Mesenchymal stem cell (in vitro differentiated cells and primary cell): ENCODE results near the gene PAN3.
"Not testable (repeated sequence)": the region's sequence is repeated elsewhere in the genome, so short reads cannot be mapped to it uniquely, and the experiment has no call there.

Experiments
- DNase-seq: peaks from one replicate; pipeline ENCODE4 v3.0.0-alpha.2; 2013
- H2AFZ ChIP-seq: one replicate; pipeline ENCODE4 v1.6.1; 2013; ENCODE audit warnings: low read depth, mild to moderate bottlenecking, control low read depth, inconsistent platforms, low read length, moderate library complexity
- H2AK5ac ChIP-seq: 2 replicates; pipeline ENCODE4 v1.6.1; 2013; ENCODE audit warnings: low read length, moderate library complexity, mild to moderate bottlenecking, inconsistent platforms; ENCODE audit not compliant: severe bottlenecking
- H2BK120ac ChIP-seq: one replicate; pipeline ENCODE4 v1.6.1; 2013; ENCODE audit warnings: low read depth, mild to moderate bottlenecking, inconsistent platforms, low read length, moderate library complexity
- H2BK12ac ChIP-seq, 2 experiments: one replicate each; pipeline ENCODE4 v1.6.1; 2013; ENCODE audit warnings: inconsistent platforms in 2 of 2, low read length in 2 of 2, mild to moderate bottlenecking in 2 of 2, moderate library complexity in 2 of 2, control low read depth in 1 of 2
- H2BK15ac ChIP-seq: one replicate; pipeline ENCODE4 v1.6.1; 2013; ENCODE audit warnings: mild to moderate bottlenecking, low read depth, inconsistent platforms; ENCODE audit not compliant: poor library complexity, severe bottlenecking
- H2BK5ac ChIP-seq: 2 replicates; pipeline ENCODE4 v1.6.1; 2013; ENCODE audit warnings: low read depth, mild to moderate bottlenecking, low read length, control low read depth, inconsistent platforms; ENCODE audit not compliant: poor library complexity, severe bottlenecking
- H3K14ac ChIP-seq, 2 experiments: one replicate each; pipeline ENCODE4 v1.6.1; 2013; ENCODE audit warnings: inconsistent platforms in 2 of 2, low read length in 2 of 2, control low read depth in 1 of 2, mild to moderate bottlenecking in 1 of 2, moderate library complexity in 1 of 2
- H3K18ac ChIP-seq, 2 experiments: one replicate each; pipeline ENCODE4 v1.6.1; 2013; ENCODE audit warnings: inconsistent platforms in 2 of 2, low read length in 2 of 2, control low read depth in 1 of 2, low read depth in 1 of 2, mild to moderate bottlenecking in 1 of 2
- H3K23ac ChIP-seq, 2 experiments: one replicate each; pipeline ENCODE4 v1.6.1; 2013; ENCODE audit warnings: inconsistent platforms in 2 of 2, low read length in 2 of 2, mild to moderate bottlenecking in 2 of 2, moderate library complexity in 2 of 2, control low read depth in 1 of 2
- H3K27ac ChIP-seq: 2 replicates; pipeline ENCODE4 v1.5.1; 2013; ENCODE audit warnings: mild to moderate bottlenecking, moderate library complexity, low read length, control low read depth, inconsistent platforms; ENCODE audit not compliant: poor library complexity, severe bottlenecking
- H3K27me3 ChIP-seq, 2 experiments: 2 replicates each; pipeline versions ENCODE4 v1.6.1 to v1.7.0; 2013; ENCODE audit warnings: low read length in 2 of 2, mild to moderate bottlenecking in 2 of 2, moderate library complexity in 2 of 2, control low read depth in 1 of 2, inconsistent platforms in 1 of 2; ENCODE audit not compliant: control insufficient read depth in 1 of 2, insufficient read depth in 1 of 2
- H3K36me3 ChIP-seq, 2 experiments: 2 replicates each; pipeline versions ENCODE4 v1.6.1 to v1.7.0; 2013; ENCODE audit warnings: low read length in 2 of 2, control low read depth in 1 of 2, inconsistent platforms in 1 of 2, low read depth in 1 of 2, mild to moderate bottlenecking in 1 of 2; ENCODE audit not compliant: insufficient read depth in 2 of 2, control insufficient read depth in 1 of 2
- H3K4ac ChIP-seq, 2 experiments: one replicate each; pipeline ENCODE4 v1.6.1; 2013; ENCODE audit warnings: inconsistent platforms in 2 of 2, low read length in 2 of 2, mild to moderate bottlenecking in 2 of 2, moderate library complexity in 2 of 2, control low read depth in 1 of 2, low read depth in 1 of 2
- H3K4me1 ChIP-seq: 2 replicates; pipeline ENCODE4 v1.6.1; 2013; ENCODE audit warnings: low read depth, low read length, control low read depth; ENCODE audit not compliant: control insufficient read depth, insufficient read depth
- H3K4me2 ChIP-seq: 2 replicates; pipeline ENCODE4 v1.6.1; 2013; ENCODE audit warnings: low read length, mild to moderate bottlenecking, inconsistent platforms; ENCODE audit not compliant: poor library complexity, severe bottlenecking
- H3K4me3 ChIP-seq, 2 experiments: 2 replicates each; pipeline versions ENCODE4 v1.5.1 to v1.7.0; 2013; ENCODE audit warnings: low read length in 2 of 2, mild to moderate bottlenecking in 2 of 2, control low read depth in 1 of 2, low read depth in 1 of 2; ENCODE audit not compliant: insufficient read depth in 1 of 2
- H3K79me1 ChIP-seq: replicated peaks from 2 replicates; pipeline ENCODE4 v1.6.1; 2013; ENCODE audit warnings: mild to moderate bottlenecking, control low read depth, low read length, inconsistent platforms; ENCODE audit not compliant: poor library complexity, severe bottlenecking
- H3K9ac ChIP-seq: 2 replicates; pipeline ENCODE4 v1.7.0; 2013; ENCODE audit warnings: mild to moderate bottlenecking, low read length, moderate library complexity
- H3K9me3 ChIP-seq: 2 replicates; pipeline ENCODE4 v1.7.0; 2013; ENCODE audit warnings: mild to moderate bottlenecking, low read length; ENCODE audit not compliant: control insufficient read depth
- H4K8ac ChIP-seq: one replicate; pipeline ENCODE4 v1.6.1; 2013; ENCODE audit warnings: inconsistent platforms, mild to moderate bottlenecking, low read length, moderate library complexity
- H4K91ac ChIP-seq: one replicate; pipeline ENCODE4 v1.6.1; 2013; ENCODE audit warnings: mild to moderate bottlenecking, low read length, inconsistent platforms
- WGBS: methylation state at CpG from one replicate; pipeline ENCODE4 v1.1.7; 2013; ENCODE audit warnings: mixed read lengths; 5-methylcytosine and 5-hydroxymethylcytosine counted together

Gene PAN3

DNA sequence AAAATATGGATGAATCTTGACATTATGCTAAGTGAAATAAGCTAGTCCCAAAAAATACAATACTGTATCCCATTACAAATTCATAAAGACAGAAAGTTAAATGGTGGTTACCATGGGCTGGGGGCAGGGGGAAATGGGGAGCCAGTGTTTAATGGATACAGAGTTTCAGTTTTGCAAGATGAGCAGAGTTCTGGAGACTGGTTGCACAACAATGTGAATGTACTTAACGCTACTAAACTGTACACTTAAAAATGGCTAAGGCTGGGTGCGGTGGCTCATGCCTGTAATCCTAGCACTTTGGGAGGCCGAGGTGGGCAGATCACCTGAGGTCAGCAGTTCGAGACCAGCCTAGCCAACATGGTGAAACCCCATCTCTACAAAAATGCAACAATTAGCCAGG lies 36.5 kb upstream of the PAN3 start:
- not testable (repeated sequence) for H2BK12ac ChIP-seq, H2AK5ac ChIP-seq, H2BK15ac ChIP-seq, H3K4me3 ChIP-seq, DNase-seq, H3K4ac ChIP-seq, H4K91ac ChIP-seq, H3K36me3 ChIP-seq, H3K18ac ChIP-seq, H3K9ac ChIP-seq, H2BK120ac ChIP-seq, H2BK5ac ChIP-seq, H4K8ac ChIP-seq, H3K4me2 ChIP-seq, H3K23ac ChIP-seq, H3K27ac ChIP-seq, H3K79me1 ChIP-seq, H3K14ac ChIP-seq, H2AFZ ChIP-seq
- peaks cover 11% of the 10 kb centered on the region for H3K4me1 ChIP-seq
- peaks cover 14% of the 10 kb centered on the region for H3K9me3 ChIP-seq
- peaks cover 46 to 63% of the 10 kb centered on the region in 2 experiments for H3K27me3 ChIP-seq
- WGBS: 95% methylated on average over 4 of the region's 4 CpGs

DNA sequence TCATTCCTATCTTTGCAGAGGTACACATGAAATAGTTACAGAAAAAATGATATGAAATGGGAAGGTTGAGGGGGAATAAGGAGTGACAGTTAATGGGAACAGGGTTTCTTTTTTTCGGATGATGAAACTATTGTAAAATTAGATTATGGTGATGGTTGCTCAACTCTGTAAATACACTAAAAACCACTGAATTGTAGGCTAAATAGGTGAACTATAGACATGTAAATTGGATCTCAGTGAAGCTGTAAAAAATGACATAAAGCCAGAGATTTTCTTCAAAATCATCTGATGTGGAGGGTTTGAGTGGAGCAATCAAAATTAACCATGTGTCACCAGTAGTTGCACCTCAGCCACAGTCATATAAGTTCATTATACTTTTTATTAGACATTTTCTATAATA lies 31.4 kb upstream of the PAN3 start:
- DNase-seq: no peak
- Histone ChIP-seq H2BK15ac (no peak overlapping the region), H3K18ac (no peak overlapping the region), H2BK5ac (no peak overlapping the region), H2AFZ (no peak overlapping the region), H2AK5ac (no peak overlapping the region), H3K9ac (no peak overlapping the region), H3K36me3 (no peaks in the 10 kb centered on the region), H3K27me3 (peaks cover 20 to 25% of the 10 kb centered on the region in 2 experiments), H3K4me2 (no peak overlapping the region), H3K14ac (no peak overlapping the region), H4K91ac (no peak overlapping the region), H3K4me3 (no peak overlapping the region), H3K23ac (no peak overlapping the region), H4K8ac (no peak overlapping the region), H3K79me1 (no peaks in the 10 kb centered on the region), H2BK120ac (no peak overlapping the region), H2BK12ac (no peak overlapping the region), H3K4me1 (peaks cover 3% of the 10 kb centered on the region), H3K27ac (no peak overlapping the region), H3K9me3 (no peaks in the 10 kb centered on the region), H3K4ac (no peak overlapping the region)
- no CpG with 5 or more reads among the region's 1 CpG for WGBS

GRCh38 chr13:28110414-28110813 lies 27.9 kb upstream of the PAN3 start:
- no peak overlapping the region for H2BK5ac ChIP-seq
- no peak overlapping the region for H3K23ac ChIP-seq
- 89% methylated on average over 1 of the region's 3 CpGs for WGBS
- no peak overlapping the region for H3K9ac ChIP-seq
- H4K8ac ChIP-seq: no peak overlapping the region
- no peak overlapping the region for H3K4me3 ChIP-seq
- H3K4me2 ChIP-seq: no peak overlapping the region
- H2AK5ac ChIP-seq: no peak overlapping the region
- H3K18ac ChIP-seq: no peak overlapping the region
- no peaks in the 10 kb centered on the region for H3K9me3 ChIP-seq
- H2AFZ ChIP-seq: no peak overlapping the region
- DNase-seq: no peak
- H3K4ac ChIP-seq: no peak overlapping the region
- H3K4me1 ChIP-seq: peaks cover 3% of the 10 kb centered on the region
- no peak overlapping the region for H4K91ac ChIP-seq
- no peaks in the 10 kb centered on the region for H3K36me3 ChIP-seq
- H2BK12ac ChIP-seq: no peak overlapping the region
- no peaks in the 10 kb centered on the region for H3K79me1 ChIP-seq
- no peak overlapping the region for H3K14ac ChIP-seq
- H3K27me3 ChIP-seq: peaks cover 5 to 8% of the 10 kb centered on the region in 2 experiments
- no peak overlapping the region for H2BK15ac ChIP-seq
- H2BK120ac ChIP-seq: no peak overlapping the region
- no peak overlapping the region for H3K27ac ChIP-seq

DNA sequence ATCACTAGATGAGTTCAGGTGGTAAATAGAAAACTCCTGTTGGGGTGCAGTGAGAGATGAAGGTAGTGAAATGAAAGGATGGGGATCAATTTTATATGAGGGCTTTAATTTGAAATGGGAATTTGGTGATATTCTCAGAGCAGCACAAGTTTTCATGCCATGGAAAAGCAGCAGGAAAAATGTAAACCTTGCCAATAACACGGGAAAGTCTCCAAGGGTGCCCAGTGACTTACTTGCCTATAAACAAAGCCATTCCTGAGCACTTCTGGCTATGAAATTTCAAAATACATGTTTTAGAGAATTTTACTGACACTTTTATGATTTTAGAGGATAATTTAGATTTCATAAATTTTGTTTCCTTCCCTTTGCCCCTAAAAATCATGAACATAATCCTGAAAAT lies 21.6 kb upstream of the PAN3 start:
- Histone ChIP-seq H3K9me3 (no peaks in the 10 kb centered on the region), H3K4me1 (no peaks in the 10 kb centered on the region), H2BK5ac (no peak overlapping the region), H3K27me3 (peaks cover 5 to 19% of the 10 kb centered on the region in 2 experiments), H2BK120ac (no peak overlapping the region), H2BK15ac (no peak overlapping the region), H3K4me3 (no peak overlapping the region), H2BK12ac (no peak overlapping the region), H3K23ac (no peak overlapping the region), H2AK5ac (no peak overlapping the region), H3K4me2 (no peak overlapping the region), H4K91ac (no peak overlapping the region), H2AFZ (no peak overlapping the region), H3K4ac (no peak overlapping the region), H3K79me1 (no peaks in the 10 kb centered on the region), H4K8ac (no peak overlapping the region), H3K27ac (no peak overlapping the region), H3K9ac (no peak overlapping the region), H3K36me3 (no peaks in the 10 kb centered on the region), H3K18ac (no peak overlapping the region), H3K14ac (no peak overlapping the region)
- no peak for DNase-seq
- WGBS: 43% methylated on average over 1 of the region's 1 CpG
